SU-DHL-6 (cell line): ENCODE data around the gene ELAVL1.

Source experiments
- EZH2phosphoT487 ChIP-seq: fragments of 200-600 bp; sonication (generic), shearing (Covaris generic); conservative IDR thresholded peaks from 2 replicates; pipeline ENCODE4 v1.6.1; 2018; ENCODE audit warnings: mild to moderate bottlenecking, antibody characterized with exemption, low read length, moderate library complexity, mixed read lengths
- TF ChIP-seq, protein P1 (sequence below): fragments of 200-600 bp; sonication (generic); IDR thresholded peaks from one replicate; pipeline ENCODE4 v1.5.1; 2017; ENCODE audit warnings: antibody characterized with exemption, mild to moderate bottlenecking, low read length, moderate library complexity; ENCODE audit not compliant: insufficient read depth, poor library complexity, severe bottlenecking

DNA sequence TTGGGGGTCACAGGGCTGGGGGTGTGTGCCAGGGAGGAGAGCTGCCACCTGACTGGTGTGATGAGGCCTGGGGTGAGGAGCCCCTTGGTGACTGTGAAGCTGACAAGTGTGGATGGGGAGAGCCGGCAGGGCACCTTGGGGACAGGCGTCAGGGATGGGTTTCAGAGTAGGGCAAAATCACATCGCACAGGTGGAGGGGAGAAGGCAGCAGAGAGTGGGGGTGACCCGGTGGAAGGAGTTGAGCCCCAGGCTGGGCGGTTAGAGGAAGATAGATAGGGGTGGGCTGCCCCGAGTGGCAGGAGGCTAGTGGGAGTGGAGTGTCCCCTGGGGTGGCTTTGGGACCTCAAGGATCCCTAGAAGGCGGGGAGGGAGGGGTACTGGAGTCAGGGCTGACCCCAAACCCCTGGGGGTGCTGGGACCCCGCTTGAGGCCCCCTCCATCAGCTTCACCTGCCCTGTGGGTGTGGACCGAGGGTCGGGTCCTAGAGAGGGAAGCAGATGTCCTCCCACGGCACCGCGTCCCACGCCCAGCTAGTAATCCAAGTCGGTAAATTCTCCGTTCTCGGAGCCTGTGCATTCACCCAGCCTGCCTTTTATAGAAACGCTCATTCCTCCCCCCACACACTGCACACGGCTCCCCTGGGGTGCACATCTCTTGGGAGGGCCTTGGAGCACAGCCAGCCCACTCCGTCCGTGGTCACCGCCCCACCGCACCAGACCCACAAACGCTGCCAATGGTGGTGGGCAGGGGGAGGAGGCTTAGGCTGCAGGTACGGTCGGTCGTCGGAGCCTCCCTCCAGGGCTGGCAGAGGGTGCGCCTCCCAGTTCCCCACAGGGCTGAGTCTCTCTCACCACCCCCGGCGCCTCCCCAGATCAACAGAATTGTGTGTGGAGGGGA, 81.9 kb downstream of the ELAVL1 start:
- TF ChIP-seq, protein P1, sequence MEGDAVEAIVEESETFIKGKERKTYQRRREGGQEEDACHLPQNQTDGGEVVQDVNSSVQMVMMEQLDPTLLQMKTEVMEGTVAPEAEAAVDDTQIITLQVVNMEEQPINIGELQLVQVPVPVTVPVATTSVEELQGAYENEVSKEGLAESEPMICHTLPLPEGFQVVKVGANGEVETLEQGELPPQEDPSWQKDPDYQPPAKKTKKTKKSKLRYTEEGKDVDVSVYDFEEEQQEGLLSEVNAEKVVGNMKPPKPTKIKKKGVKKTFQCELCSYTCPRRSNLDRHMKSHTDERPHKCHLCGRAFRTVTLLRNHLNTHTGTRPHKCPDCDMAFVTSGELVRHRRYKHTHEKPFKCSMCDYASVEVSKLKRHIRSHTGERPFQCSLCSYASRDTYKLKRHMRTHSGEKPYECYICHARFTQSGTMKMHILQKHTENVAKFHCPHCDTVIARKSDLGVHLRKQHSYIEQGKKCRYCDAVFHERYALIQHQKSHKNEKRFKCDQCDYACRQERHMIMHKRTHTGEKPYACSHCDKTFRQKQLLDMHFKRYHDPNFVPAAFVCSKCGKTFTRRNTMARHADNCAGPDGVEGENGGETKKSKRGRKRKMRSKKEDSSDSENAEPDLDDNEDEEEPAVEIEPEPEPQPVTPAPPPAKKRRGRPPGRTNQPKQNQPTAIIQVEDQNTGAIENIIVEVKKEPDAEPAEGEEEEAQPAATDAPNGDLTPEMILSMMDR = no peak
- no peak for TF ChIP-seq EZH2phosphoT487
